Mononuclear cell (primary cell): ENCODE data around the gene TBC1D24. TPM values are rescaled to one million over a fixed set of nuclear protein-coding genes. Genes with fewer than 3 reads are reported as not detected.

Experiments used
- H3K27me3 ChIP-seq: 2 replicates; pipeline ENCODE4 v1.6.0; 2011; ENCODE audit warnings: low read length, control low read depth; ENCODE audit not compliant: insufficient read depth
- H3K4me1 ChIP-seq: 2 replicates; pipeline ENCODE4 v1.5.1; 2011; ENCODE audit warnings: mild to moderate bottlenecking, low read length, control low read depth; ENCODE audit not compliant: insufficient read depth
- H3K4me3 ChIP-seq: 2 replicates; pipeline ENCODE4 v1.5.1; 2011; ENCODE audit warnings: mild to moderate bottlenecking, low read length, moderate library complexity
- H3K9me3 ChIP-seq: 2 replicates; pipeline ENCODE4 v1.5.1; 2011; ENCODE audit warnings: low read depth, mild to moderate bottlenecking, control low read depth, low read length
- total RNA-seq: library from RNA; depleted of rRNA; stranded (reverse); fragments of >200 nt; gene quantifications from one replicate; pipeline ENCODE4 v1.2.3, GENCODE V29; 2012

The TBC1D24 gene
- total RNA-seq, 1 donor, result 2.1 TPM

GRCh38 chr16:2458887-2459646 is 15.9 kb upstream of the TBC1D24 start:
- peaks cover 11% of the 10 kb centered on the region for H3K4me1 ChIP-seq
- no peaks in the 10 kb centered on the region for H3K9me3 ChIP-seq
- peak overlapping the region; percentile 42 for H3K4me3 ChIP-seq
- no peaks in the 10 kb centered on the region for H3K27me3 ChIP-seq

GRCh38 chr16:2459647-2460390 is 15.1 kb upstream of the TBC1D24 start, which contains the start of gene TEDC2:
Gene TEDC2, plus strand, starts transcription at chr16:2460109. Its CDS starts 36 bp downstream, at chr16:2460145.
- H3K27me3 ChIP-seq, result no peaks in the 10 kb centered on the region
- H3K4me1 ChIP-seq, result peaks cover 11% of the 10 kb centered on the region
- H3K9me3 ChIP-seq, result no peaks in the 10 kb centered on the region
- peak within 1 kb of the TSS; percentile 42 for H3K4me3 ChIP-seq

DNA sequence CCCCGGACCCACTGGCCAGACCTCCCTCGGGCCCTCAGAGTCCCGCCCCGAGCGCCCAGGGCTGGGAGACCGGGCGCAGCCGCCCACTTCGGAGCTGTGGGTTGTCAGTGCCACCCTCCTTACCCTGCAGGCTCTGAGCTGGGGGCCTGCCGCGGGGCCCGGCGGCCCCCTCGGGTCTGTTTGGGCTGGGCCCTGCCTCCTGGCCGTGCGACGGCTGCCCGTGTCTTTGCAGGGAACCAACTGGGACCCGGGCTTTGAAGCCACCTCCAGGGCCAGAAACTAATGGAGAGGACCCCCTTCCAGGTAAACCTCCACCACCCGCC is 14.6 kb upstream of the TBC1D24 start:
- H3K4me1 ChIP-seq, result peaks cover 11% of the 10 kb centered on the region
- H3K4me3 ChIP-seq, result peak overlapping the region; percentile 42
- H3K27me3 ChIP-seq, result no peaks in the 10 kb centered on the region
- no peaks in the 10 kb centered on the region for H3K9me3 ChIP-seq

DNA sequence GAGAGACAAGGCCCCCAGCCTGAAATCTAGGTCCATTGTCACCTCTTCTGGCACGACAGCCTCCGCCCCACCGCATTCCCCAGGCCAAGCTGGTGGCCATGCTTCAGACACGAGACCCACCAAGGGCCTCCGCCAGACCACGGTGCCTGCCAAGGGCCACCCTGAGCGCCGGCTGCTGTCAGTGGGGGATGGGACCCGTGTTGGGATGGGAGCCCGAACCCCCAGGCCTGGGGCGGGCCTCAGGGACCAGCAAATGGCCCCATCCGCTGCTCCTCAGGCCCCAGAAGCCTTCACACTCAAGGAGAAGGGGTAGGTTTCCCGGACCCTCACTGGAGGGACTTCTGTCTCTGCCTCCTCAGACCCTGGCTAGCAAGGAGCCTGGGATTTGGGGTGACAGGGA is 14.0 kb upstream of the TBC1D24 start:
- no peaks in the 10 kb centered on the region for H3K9me3 ChIP-seq
- H3K27me3 ChIP-seq, result no peaks in the 10 kb centered on the region
- peaks cover 11% of the 10 kb centered on the region for H3K4me1 ChIP-seq
- H3K4me3 ChIP-seq, result no peak overlapping the region

DNA sequence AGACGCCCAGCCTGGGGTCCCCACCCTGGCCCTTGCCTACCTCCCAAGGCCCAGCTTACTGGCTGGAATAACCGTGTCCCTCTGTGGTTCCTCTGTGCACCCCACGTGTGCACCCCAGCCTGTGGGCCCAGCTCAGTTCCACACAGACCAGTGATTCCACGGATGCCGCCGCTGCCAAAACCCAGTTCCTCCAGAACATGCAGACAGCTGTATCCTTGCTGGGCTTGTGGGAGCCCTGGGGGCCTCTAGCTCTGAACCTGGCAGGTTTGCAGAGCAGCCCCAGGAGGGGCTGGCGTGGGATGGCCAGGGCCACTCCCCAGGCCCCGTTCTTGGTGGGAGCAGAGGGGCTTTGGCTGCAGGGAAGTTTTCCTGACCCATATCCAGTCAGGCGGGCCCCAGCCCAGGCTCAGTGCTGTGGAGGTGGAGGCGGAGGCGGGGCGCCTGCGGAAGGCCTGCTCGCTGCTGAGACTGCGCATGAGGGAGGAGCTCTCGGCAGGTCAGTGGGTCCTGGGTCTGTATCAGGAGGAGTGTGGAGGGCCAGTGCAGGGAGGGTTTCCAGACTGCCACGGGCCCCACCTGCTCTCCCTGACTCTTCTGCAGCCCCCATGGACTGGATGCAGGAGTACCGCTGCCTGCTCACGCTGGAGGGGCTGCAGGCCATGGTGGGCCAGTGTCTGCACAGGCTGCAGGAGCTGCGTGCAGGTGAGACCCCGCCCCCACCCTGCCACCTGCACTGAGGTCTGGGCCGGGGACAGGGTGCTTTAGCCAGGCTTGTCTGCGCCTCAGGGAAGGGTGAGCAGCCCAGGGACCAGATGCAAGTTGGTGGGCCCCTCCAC is 12.7 kb upstream of the TBC1D24 start:
- Histone ChIP-seq H3K4me3 (no peak overlapping the region), H3K27me3 (peaks cover 7% of the 10 kb centered on the region), H3K4me1 (peaks cover 11% of the 10 kb centered on the region), H3K9me3 (no peaks in the 10 kb centered on the region)

- H3K4me3 ChIP-seq, result no peak overlapping the region
- H3K9me3 ChIP-seq, result no peaks in the 10 kb centered on the region
- peaks cover 17% of the 10 kb centered on the region for H3K27me3 ChIP-seq
- H3K4me1 ChIP-seq, result peaks cover 26% of the 10 kb centered on the region
Measured at GRCh38 chr16:2464333-2464732, 10.6 kb upstream of the TBC1D24 start.

DNA sequence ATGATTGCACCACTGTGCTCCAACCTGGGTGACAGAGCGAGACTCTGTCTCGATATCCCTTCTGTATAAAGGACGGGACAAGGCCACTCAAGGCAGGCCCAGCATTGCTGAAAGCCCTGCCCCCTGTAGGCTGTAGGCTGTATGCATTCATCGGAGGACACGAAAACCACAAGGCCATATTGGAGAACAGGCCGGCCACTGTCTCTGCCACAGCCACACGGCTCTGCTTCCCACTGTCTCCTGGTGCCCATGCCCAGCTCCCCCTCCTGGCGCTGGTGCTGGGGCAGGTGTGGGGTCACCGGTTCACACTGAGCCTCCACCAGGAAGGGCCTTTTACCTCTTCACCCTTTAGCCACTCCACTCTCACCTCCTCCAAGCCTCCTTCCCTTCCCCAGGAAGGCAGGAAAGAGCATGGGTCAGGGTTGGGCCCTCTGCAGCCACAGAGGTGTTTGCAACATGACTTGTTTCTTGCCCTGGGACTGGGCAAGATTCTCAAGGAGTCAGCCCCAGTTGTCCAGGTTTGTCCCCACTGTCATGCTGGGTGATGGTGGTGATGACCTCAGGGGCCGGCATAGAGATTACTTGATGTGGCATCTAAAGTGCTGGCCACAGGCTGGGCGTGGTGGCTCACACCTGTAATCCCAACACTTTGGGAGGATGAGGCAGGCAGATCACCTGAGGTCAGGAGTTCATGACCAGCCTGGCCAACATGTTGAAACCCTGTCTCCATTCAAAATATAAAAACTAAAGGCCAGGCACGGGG is 9.1 kb upstream of the TBC1D24 start:
- H3K27me3 ChIP-seq, result peaks cover 32% of the 10 kb centered on the region
- H3K4me3 ChIP-seq, result no peak overlapping the region
- H3K9me3 ChIP-seq, result no peaks in the 10 kb centered on the region
- H3K4me1 ChIP-seq, result peaks cover 18% of the 10 kb centered on the region

GRCh38 chr16:2466667-2467527 is 8.0 kb upstream of the TBC1D24 start:
- H3K9me3 ChIP-seq, result no peaks in the 10 kb centered on the region
- H3K27me3 ChIP-seq, result peaks cover 37% of the 10 kb centered on the region
- H3K4me1 ChIP-seq, result peaks cover 26% of the 10 kb centered on the region
- H3K4me3 ChIP-seq, result no peak overlapping the region

- no peak overlapping the region for H3K4me3 ChIP-seq
- peaks cover 45% of the 10 kb centered on the region for H3K27me3 ChIP-seq
- peaks cover 31% of the 10 kb centered on the region for H3K4me1 ChIP-seq
- no peaks in the 10 kb centered on the region for H3K9me3 ChIP-seq
Measured at GRCh38 chr16:2467528-2468232, 7.2 kb upstream of the TBC1D24 start.

- Histone ChIP-seq H3K4me3 (no peak overlapping the region), H3K27me3 (peaks cover 51% of the 10 kb centered on the region)
Measured at GRCh38 chr16:2468233-2468724, 6.6 kb upstream of the TBC1D24 start.

GRCh38 chr16:2468725-2469398 is 6.1 kb upstream of the TBC1D24 start:
- Histone ChIP-seq H3K9me3 (no peaks in the 10 kb centered on the region), H3K27me3 (peaks cover 52% of the 10 kb centered on the region), H3K4me1 (peaks cover 38% of the 10 kb centered on the region), H3K4me3 (no peak overlapping the region)

More at GRCh38 chr16:2468233-2468724, 6.6 kb upstream of the TBC1D24 start:
- peaks cover 35% of the 10 kb centered on the region for H3K4me1 ChIP-seq
- no peaks in the 10 kb centered on the region for H3K9me3 ChIP-seq

- H3K27me3 ChIP-seq, result peaks cover 52% of the 10 kb centered on the region
- peaks cover 45% of the 10 kb centered on the region for H3K4me1 ChIP-seq
- H3K9me3 ChIP-seq, result no peaks in the 10 kb centered on the region
- no peak overlapping the region for H3K4me3 ChIP-seq
Measured at GRCh38 chr16:2469399-2470233, 5.3 kb upstream of the TBC1D24 start.
